SH-SY5Y (cell line): ENCODE data around the gene RAB32.

Experiments
- GATA2 ChIP-seq: IDR thresholded peaks from 2 replicates; pipeline ENCODE4 v1.6.1; 2011; ENCODE audit warnings: mild to moderate bottlenecking, low read depth, low read length
- GATA3 ChIP-seq: IDR thresholded peaks from 2 replicates; pipeline ENCODE4 v1.6.1; 2011; ENCODE audit warnings: low read depth, mild to moderate bottlenecking, low read length, moderate library complexity

RAB32 gene

DNA sequence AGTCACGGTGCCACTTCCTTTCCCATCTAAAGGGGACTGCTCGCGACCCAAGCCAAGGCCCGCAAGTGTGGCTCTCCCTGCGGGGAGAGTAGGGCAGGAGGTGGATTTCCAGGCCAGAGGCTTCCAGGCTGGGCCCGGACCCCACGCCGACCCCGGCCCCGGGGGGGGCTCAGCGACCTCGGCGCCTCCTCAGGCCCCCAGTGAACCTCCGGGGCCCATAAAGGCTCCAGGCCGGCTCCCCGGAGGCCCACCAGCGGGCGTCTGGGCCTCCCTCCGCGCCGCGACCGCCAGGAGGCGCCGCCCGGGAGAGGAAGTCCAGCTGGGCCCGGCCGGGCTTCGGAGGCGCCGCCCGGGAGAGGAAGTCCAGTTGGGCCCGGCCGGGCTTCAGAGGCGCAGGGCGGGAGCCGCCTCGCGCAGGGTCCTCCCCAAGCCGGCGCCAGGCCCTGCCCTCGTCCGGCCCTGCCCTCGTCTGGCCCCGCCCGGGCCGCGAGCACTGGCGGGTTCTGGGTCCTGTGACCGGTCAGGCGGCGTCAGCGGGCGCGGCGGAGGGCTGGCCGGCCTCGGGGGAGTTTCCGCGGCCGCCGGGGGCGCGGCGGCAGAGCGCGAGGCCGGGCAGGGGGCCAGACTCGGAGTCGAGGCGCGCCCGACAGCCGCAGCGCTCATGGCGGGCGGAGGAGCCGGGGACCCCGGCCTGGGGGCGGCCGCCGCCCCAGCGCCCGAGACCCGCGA lies at the start of gene RAB32:
Gene RAB32 (plus strand): TSS at position 623 of the 729 bp plus-strand sequence. CDS start 39 bp downstream, at position 662.
- no peak for TF ChIP-seq GATA3
- TF ChIP-seq GATA2, result no peak

DNA sequence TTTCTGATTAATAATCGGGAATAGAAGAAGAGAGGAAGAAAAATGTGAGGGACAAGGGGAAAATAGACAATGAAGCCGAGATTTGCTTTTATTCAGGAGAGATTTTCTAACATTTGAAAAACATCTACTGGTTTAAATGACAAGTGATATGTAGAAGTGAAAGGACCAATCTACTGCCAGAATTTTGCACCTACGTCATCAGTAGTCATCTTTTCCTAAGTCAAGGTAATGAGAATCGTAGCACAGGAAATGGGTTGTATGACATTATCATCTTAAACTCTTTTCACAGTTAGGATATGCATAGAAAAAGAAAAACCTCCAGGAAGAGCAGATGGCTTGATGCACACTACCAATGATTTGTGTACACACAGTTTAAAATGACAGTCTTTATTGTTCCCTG lies 45.3 kb upstream of the RAB32 start:
- TF ChIP-seq GATA2 (no peak), GATA3 (no peak)

DNA sequence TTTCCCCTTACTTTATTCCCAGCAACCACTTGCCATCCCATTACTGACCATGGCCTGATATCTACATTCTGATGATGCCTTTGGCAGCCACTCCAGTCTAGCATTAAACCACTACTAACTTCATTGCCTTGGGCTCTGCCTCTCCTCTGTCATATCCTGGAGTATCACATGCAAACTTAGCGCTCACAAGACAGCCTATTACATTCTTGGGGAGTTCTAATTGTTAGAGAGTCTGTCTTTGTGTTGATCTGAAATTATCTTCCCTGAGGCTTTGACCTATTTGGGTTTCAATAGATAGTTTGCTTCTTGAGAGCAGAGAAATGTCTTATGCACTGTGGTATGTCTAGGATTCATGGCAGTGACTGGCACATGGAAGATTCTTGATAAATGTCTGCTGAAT lies 40.5 kb upstream of the RAB32 start:
- TF ChIP-seq GATA3 (no peak), GATA2 (no peak)

DNA sequence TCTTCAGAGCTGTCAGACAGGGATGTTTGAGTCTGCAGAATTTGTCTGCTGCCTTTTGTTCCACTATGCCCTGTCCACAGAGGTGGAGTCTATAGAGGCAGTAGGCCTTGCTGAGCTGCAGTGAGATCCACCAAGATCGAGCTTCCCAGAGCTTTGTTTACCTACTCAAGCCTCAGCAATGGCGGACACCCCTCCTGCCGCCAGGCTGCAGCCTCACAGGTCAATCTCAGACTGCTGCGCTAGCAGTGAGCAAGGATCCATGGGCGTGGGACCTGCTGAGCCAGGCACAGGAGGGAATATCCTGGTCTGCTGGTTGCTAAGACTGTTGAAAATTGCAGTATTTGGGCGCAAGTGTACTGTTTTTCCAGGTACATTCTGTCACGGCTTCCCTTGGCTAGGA lies 28.4 kb upstream of the RAB32 start:
- TF ChIP-seq GATA3 (no peak), GATA2 (no peak)

DNA sequence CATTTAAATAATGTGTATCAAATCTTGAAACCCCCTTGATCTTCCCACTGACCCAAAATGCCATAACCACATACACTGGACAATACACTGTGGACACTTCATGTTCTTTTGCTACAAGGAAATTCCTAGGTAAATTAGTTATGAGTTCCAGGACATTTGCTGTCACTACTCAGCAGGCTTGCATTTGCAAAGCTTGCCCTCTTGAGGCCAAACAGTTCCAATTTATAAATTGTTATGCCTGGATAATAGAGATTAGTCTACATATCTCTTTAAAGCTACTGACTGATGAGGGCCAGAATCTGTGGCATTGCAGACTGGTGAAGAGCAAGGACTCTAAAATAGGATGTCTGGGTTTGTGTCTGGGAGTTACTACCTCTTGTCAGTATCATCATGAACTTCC lies 17.4 kb upstream of the RAB32 start:
- TF ChIP-seq GATA3 (no peak), GATA2 (no peak)

DNA sequence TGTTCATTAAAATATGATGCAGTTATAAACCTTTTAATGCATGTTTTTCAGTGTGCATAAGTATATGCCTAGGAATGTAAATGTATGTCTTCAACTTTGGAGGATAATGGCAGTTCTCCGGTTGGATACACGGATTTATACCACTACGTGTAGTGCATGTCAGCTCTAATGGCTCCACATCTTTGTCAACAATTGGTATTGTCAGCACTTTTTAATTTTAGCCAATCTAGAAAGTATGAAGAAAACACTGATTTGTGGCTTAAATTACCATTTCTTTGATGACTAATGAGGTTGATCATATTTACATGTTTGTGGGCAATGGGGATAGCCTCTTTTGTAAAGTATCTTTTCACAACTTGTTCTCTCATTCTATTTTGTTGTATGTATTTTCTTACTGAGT lies 10.9 kb upstream of the RAB32 start:
- no peak for TF ChIP-seq GATA2
- no peak for TF ChIP-seq GATA3

DNA sequence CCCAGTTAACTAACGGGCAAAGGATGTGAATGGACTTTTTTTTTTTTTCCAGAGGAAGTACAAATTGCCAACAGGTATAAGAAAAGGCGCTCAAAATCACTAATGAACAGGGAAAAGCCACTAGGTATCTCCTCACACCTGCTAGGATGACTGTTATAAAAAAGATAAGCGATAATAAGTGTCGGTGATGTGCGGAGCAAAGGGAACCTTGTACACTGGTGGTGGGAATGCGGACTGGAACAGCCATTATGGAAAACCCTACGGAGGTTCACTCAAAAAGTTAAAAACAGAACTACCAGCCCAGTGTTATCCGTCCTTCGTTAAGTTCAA lies 787 bp upstream of the RAB32 start:
- TF ChIP-seq GATA3, result no peak
- no peak for TF ChIP-seq GATA2

DNA sequence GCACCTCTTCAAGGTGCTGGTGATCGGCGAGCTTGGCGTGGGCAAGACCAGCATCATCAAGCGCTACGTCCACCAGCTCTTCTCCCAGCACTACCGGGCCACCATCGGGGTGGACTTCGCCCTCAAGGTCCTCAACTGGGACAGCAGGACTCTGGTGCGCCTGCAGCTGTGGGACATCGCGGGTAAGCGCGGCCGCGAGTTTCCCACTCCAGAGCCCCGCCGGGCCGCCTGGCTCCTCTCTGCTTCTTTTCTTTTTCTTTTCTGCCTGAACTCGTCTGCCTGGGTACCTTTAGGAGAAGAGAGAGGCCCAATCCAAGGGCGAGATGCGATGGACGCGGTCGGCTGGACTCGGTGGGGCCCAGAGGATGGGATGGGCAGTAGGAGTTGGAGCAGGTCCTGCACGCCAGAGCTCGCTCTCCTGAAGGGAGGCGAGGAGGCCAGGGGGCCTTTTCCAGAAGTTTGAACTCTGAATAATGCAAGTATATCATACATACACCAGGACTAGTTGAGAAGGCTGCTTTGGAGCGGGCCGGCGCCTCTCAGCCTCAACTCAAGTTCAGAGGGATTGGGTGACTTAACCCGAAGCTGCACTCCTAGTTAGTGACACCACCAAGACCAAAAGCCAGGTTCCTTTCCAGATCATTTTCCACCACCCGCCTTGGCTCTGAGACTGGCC lies 445 bp downstream of the RAB32 start:
- no peak for TF ChIP-seq GATA3
- no peak for TF ChIP-seq GATA2

DNA sequence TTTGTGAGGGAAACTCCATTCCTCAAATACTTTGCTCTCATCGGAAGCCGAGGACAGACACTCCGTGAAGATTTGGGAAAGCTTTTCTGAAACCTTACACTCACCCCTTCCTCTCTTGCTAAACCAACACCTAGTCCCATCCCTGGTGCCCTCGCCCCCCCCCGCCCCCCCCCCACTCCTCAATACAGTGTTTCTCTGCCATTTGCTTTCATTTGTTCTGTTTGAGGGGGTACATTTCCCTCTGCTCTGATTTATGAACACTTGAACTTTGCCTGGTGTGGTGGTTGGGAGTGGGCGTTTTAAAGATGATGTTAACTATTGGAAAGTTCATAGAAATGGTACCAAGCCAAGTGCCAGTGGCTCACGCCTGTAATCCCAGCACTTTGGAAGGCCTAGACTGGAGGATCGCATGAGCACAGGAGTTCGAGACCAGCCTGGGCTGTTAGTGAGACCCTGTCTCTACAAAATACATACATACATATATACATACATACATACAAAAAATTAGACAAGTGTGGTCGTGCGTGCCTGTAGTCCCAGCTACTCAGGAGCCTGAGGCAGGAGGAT lies 1.1 kb downstream of the RAB32 start:
- no peak for TF ChIP-seq GATA3
- no peak for TF ChIP-seq GATA2

DNA sequence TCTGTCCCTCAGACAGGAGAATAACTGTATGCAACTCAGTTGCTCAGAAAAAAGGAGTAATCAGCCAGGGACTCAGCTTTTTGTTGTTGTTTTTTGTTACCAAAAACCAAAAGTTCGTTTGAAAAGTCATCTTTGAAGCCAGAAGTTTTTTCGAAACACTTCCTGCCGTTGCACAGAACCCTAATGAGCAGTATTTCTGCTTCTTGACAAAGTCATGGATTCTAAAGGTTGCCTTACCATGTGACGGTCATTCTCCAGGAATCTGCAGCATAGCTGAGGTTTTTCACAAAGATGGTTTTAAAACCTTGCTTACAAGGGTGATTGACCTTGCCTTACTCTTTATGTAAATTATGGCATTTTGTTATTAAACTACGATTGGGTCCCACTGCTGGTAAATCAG lies 1.9 kb downstream of the RAB32 start:
- TF ChIP-seq GATA3 (no peak), GATA2 (no peak)

DNA sequence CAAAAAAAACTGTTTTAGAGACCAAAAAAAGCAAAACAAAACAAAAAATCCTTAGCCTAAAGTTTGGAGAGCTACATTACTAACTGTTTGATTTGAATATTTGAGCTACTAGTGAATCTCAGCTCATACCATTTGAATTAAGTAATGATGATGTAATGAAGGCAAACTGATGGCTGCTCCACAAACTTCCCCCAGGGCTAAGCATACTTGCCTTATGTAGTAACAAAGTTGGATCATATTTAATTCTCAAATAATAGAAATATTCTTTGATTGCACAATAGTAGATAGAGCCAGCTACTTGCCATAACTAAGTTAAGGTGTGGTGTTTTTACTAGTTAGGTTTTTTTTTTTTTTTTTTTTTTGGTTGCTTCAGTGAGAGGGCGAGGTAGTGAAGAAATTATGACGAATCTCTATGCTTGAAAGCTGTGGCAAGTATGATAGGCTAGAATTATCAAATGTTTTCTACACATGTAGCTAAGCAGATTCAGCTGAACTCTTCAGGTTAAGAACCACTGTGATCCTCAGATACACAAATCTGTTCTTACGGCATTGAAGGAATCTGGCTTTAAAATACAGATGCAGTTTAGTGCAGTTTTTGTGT lies 2.9 kb downstream of the RAB32 start:
- TF ChIP-seq GATA2 (no peak), GATA3 (no peak)

DNA sequence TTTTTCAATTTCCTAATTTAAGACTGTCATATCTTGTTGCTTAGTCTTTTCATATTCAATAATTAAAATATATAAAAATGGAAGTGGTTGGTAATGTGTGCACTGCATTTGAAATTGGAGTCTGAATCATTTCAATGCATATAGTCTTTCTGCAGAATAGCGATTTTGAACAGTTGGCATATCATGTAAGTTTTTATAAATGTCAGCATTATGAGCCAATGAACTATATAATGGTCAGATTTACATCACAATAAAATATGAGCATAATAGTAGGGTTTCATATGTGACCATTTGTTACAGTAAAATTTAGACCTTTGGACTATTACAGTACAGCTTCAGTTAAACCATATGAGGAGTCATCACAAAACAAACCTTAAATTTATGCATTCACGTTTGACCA lies 4.3 kb downstream of the RAB32 start:
- TF ChIP-seq GATA2, result no peak

DNA sequence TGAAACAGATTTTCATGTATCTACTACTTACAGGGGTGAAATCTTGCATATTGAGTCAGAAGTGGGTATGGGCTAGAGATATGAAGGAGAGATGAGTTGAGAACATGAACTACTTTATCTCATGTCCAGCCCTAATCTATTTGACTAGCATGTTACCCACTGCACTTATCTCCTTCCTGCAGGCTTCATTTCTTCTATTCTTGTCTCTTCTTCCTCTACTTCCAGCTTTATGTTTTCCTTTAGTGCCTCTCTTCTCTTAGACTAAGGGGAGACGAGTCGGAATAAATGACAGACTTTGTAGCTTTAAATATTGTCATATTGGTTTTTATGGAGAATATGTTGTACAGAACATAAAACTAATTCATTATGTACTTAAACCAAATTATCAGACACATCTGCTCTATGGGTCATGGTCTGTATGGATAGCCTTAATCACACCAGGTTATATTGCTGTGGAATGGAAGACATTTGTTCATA lies 5.3 kb downstream of the RAB32 start:
- TF ChIP-seq GATA3 (no peak), GATA2 (no peak)

DNA sequence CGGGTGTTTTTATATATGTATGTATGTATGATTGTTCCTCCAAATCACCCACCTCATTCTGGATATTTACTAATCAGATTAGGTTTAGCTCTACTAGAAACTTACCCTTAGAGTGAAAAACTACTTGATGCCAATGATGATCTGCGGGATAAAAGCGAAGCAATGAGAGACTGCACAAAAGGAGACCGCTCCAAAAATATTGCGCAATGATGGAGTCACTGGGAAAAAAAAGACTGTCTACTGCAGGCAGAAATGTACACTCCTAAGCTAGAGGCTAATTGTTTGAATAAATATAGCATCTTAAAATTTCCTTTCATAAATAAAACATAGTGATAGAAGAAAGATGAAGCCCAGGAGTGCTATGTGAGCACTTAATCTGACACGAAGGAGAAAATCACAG lies 7.3 kb downstream of the RAB32 start:
- TF ChIP-seq GATA2, result no peak
- no peak for TF ChIP-seq GATA3

DNA sequence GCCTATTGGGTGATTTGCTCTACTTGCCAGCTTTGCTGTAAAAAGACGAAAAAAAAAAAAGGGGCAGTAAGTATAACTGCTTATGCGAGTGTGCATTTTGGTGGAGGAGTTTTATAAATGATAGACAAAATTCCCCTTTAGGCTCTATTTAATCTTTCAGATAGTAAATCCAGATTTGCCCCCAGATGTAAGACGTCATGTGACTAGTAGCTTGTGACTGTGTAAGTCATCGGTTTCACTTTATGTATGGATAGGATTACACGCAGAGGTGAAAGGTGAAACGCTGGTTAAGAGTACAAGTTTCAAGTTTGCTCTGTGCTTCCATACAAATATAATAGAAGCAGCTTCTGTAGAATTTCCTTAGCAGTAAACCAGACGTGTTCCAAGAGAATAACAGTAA lies 7.9 kb downstream of the RAB32 start:
- TF ChIP-seq GATA3 (no peak), GATA2 (no peak)
